HG03378 (cell line): ENCODE data around the gene SMCO4.

Experiments used
- ATAC-seq: cut with Tn5 transposase; IDR thresholded peaks from one replicate; pipeline ENCODE4 v1.9.1; 2021; ENCODE audit warnings: mild to moderate bottlenecking, moderate library complexity; ENCODE audit not compliant: unreplicated experiment

SMCO4 gene

GRCh38 chr11:93560199-93560932 is 17.2 kb upstream of the SMCO4 start:
- ATAC-seq = no peak

- ATAC-seq = no peak
Observed at GRCh38 chr11:93559681-93560080, 16.5 kb upstream of the SMCO4 start.

- no peak for ATAC-seq
Observed at GRCh38 chr11:93552874-93553273, 9.7 kb upstream of the SMCO4 start.

- no peak for ATAC-seq
Observed at GRCh38 chr11:93549976-93550375, 6.8 kb upstream of the SMCO4 start.

- no peak for ATAC-seq
Observed at GRCh38 chr11:93548679-93549319, 5.6 kb upstream of the SMCO4 start.

GRCh38 chr11:93547773-93548172 is 4.6 kb upstream of the SMCO4 start:
- ATAC-seq = no peak

GRCh38 chr11:93547028-93547427 is 3.8 kb upstream of the SMCO4 start:
- ATAC-seq = no peak

GRCh38 chr11:93545566-93545965 is 2.4 kb upstream of the SMCO4 start:
- no peak for ATAC-seq

- peak; percentile 8 for ATAC-seq
Observed at GRCh38 chr11:93542811-93543229, 371 bp downstream of the SMCO4 start.

GRCh38 chr11:93541884-93542810 is 1.0 kb downstream of the SMCO4 start:
- peak; percentile 55 for ATAC-seq

- ATAC-seq = no peak
Observed at GRCh38 chr11:93540896-93541553, 2.2 kb downstream of the SMCO4 start.

GRCh38 chr11:93540337-93540736 is 2.9 kb downstream of the SMCO4 start:
- no peak for ATAC-seq

GRCh38 chr11:93537767-93538261 is 5.4 kb downstream of the SMCO4 start:
- no peak for ATAC-seq

GRCh38 chr11:93537049-93537448 is 6.1 kb downstream of the SMCO4 start:
- ATAC-seq = no peak

- ATAC-seq = peak; percentile 2
Observed at GRCh38 chr11:93536101-93536861, 6.9 kb downstream of the SMCO4 start.

- peak; percentile 53 for ATAC-seq
Observed at GRCh38 chr11:93535578-93535977, 7.6 kb downstream of the SMCO4 start.

GRCh38 chr11:93532806-93533205 is 10.4 kb downstream of the SMCO4 start:
- ATAC-seq = no peak

- peak; percentile 38 for ATAC-seq
Observed at GRCh38 chr11:93532281-93532789, 10.9 kb downstream of the SMCO4 start.

- no peak for ATAC-seq
Observed at GRCh38 chr11:93530468-93530826, 12.7 kb downstream of the SMCO4 start.
